ENCODE measurements around the gene SOX10. TPM values are rescaled to one million over a fixed set of nuclear protein-coding genes. Genes with fewer than 3 reads are reported as not detected.

SOX10 gene
- total RNA-seq (1 to 10 TPM; 5.0 to 5.4 TPM), polyA plus RNA-seq (ENCODE audit: insufficient read depth, low read depth, low replicate concordance) (6.1 TPM)
- long read RNA-seq, donor 1, transcript SOX10-202 (4 exons, 2,879 nt), result major isoform, 17 of 17 reads
- long read RNA-seq, donor 1, partial matches to known transcripts, result 0 of 17 reads
- long read RNA-seq, donor 1, other reads (novel, unspliced or antisense), result 0 of 17 reads
- long read RNA-seq, donor 2, transcript SOX10-202 (4 exons, 2,879 nt), result major isoform, 7 of 7 reads
- long read RNA-seq, donor 2, partial matches to known transcripts, result 0 of 7 reads
- long read RNA-seq, donor 2, other reads (novel, unspliced or antisense), result 0 of 7 reads

GRCh38 chr22:37983860-37984791, at the start of gene SOX10:
TSS of gene SOX10 (minus strand) at chr22:37984555. CDS start at chr22:37983784, 771 bp downstream.
- no peaks in the 10 kb centered on the region for H3K36me3 ChIP-seq (ENCODE audit: low read depth, missing control alignments)
- H3K4me3 ChIP-seq, result peak within 1 kb of the TSS; percentile 39 to 47
- H3K27ac ChIP-seq, result no peak within 1 kb of the TSS
- no peak for TF ChIP-seq POLR2A (IDR thresholded peaks at IDR 0.05)
- no peak for TF ChIP-seq CTCF (IDR thresholded peaks at IDR 0.05)
- H3K27me3 ChIP-seq, result no peaks in the 10 kb centered on the region
- H3K4me1 ChIP-seq, result peaks cover 10% of the 10 kb centered on the region
- WGBS, 2 donors, result 47 to 62% methylated on average over 28 to 40 of the region's 42 CpGs
- H3K9me3 ChIP-seq, result no peaks in the 10 kb centered on the region
- intact Hi-C loops (cut with DNase I; ENCODE audit: low total_unique reads), result no loop called here
- no peak for DNase-seq

- intact Hi-C loops (cut with DNase I; ENCODE audit: low total_unique reads), result no loop called here
- no peak overlapping the region for H3K4me3 ChIP-seq
- H3K27me3 ChIP-seq, result no peaks in the 10 kb centered on the region
- DNase-seq, result no peak
- WGBS, 2 donors, result 71 to 73% methylated on average over 9 to 19 of the region's 27 CpGs
- no peak for TF ChIP-seq POLR2A (IDR thresholded peaks at IDR 0.05)
- TF ChIP-seq CTCF (IDR thresholded peaks at IDR 0.05), result no peak
- no peaks in the 10 kb centered on the region for H3K36me3 ChIP-seq (ENCODE audit: low read depth, missing control alignments)
- H3K4me1 ChIP-seq, result peaks cover 51% of the 10 kb centered on the region
- H3K9me3 ChIP-seq, result no peaks in the 10 kb centered on the region
- H3K27ac ChIP-seq, result peak overlapping the region in 1 of 2 donors; percentile 62
Measured at GRCh38 chr22:38033522-38034277, 49.3 kb upstream of the SOX10 start.

DNA sequence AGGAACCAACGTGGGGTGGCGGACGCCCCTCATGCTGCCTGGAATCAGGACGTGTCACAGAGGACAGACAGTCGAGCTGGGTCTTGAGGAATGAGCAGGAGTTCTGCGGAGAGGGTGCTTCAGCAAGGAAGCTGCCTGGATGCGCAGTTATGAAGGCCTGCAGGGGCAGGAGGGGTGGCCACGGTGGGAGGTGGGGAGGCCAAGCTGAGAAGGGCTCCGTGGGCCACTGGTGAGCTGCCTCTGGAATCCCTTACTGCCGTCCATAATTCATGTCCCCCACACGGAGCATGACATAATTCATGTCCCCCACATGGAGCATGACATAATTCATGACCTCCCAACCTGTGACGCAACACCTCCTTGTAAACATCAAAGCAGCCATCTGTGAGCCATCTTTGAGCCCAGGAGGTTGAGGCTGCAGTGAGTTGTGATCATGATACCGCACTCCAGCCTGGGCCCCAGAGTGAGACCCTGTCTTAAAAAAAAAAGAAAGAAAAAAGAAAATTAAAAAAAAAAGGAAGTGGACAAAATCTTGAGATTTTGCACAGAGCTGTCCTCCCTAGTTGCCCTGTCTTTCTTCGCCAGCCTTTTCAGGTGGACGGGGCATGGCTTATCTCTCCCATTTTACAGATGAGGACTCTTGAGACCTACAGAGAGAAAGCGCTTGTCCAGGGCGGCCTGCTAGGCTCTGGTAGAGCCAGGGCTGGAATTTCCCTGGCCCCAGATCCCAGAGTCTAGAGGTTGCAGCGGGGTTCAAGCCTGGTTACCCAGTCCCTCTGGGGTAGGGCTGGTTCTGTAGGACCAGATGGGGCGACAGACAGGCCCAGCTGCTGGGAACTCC, 48.5 kb upstream of the SOX10 start:
- Histone ChIP-seq H3K36me3 (ENCODE audit: low read depth, missing control alignments) (no peaks in the 10 kb centered on the region), H3K4me3 (no peak overlapping the region), H3K27ac (peak overlapping the region in 1 of 2 donors; percentile 62), H3K4me1 (peaks cover 45% of the 10 kb centered on the region), H3K9me3 (no peaks in the 10 kb centered on the region), H3K27me3 (no peaks in the 10 kb centered on the region)
- DNase-seq, result no peak
- TF ChIP-seq POLR2A (IDR thresholded peaks at IDR 0.05) (no peak), CTCF (IDR thresholded peaks at IDR 0.05) (no peak)
- intact Hi-C loops (cut with DNase I; ENCODE audit: low total_unique reads), result no loop called here
- 90 to 91% methylated on average over 12 to 19 of the region's 19 CpGs for WGBS, 2 donors

GRCh38 chr22:38031491-38031890, 47.1 kb upstream of the SOX10 start:
- Histone ChIP-seq H3K27ac (no peak overlapping the region), H3K9me3 (no peaks in the 10 kb centered on the region), H3K27me3 (no peaks in the 10 kb centered on the region), H3K36me3 (ENCODE audit: low read depth, missing control alignments) (no peaks in the 10 kb centered on the region), H3K4me1 (peaks cover 34% of the 10 kb centered on the region), H3K4me3 (no peak overlapping the region)
- no peak for DNase-seq
- WGBS, 2 donors, result 91 to 94% methylated on average over 11 to 12 of the region's 12 CpGs
- intact Hi-C loops (cut with DNase I; ENCODE audit: low total_unique reads), result no loop called here
- no peak for TF ChIP-seq CTCF (IDR thresholded peaks at IDR 0.05)
- no peak for TF ChIP-seq POLR2A (IDR thresholded peaks at IDR 0.05)
